ENCODE results near the gene ISY1. TPM values are rescaled to one million over a fixed set of nuclear protein-coding genes. Genes with fewer than 3 reads are reported as not detected.
"Not testable (repeated sequence)": the region's sequence is repeated elsewhere in the genome, so short reads cannot be mapped to it uniquely, and the experiment has no call there.

The ISY1 gene
- total RNA-seq, 1 donor from 2014 or later = 18.2 TPM

DNA sequence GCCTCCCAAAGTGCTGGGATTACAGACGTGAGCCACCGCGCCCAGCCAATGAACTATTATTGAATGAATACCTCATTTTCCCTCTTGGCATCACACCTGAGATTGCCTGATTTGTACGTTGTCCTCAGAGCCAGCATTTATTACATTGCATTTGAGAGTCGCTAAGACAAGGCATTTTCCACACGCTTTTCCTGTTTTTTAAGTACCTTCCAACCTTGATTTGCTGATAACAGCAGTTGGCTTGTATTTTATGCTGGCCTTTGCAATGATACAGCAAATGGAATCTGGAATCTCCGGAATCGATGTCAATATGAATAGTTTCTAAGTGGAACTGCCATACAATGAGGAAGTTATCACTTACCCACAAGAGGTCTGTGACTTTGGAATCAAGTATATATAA, 38.5 kb upstream of the ISY1 start:
- Mint-ChIP-seq H3K27me3 (ENCODE audit: unreplicated experiment) (peaks cover 6% of the 10 kb centered on the region), H3K36me3 (ENCODE audit: unreplicated experiment) (no peaks in the 10 kb centered on the region), H3K9me3 (ENCODE audit: unreplicated experiment) (no peaks in the 10 kb centered on the region), H3K27ac (ENCODE audit: unreplicated experiment) (no peak overlapping the region), H3K4me1 (ENCODE audit: low read depth, unreplicated experiment) (no peaks in the 10 kb centered on the region), H3K4me3 (ENCODE audit: unreplicated experiment) (no peak overlapping the region)
- no peak for DNase-seq
- TF ChIP-seq, protein P1, sequence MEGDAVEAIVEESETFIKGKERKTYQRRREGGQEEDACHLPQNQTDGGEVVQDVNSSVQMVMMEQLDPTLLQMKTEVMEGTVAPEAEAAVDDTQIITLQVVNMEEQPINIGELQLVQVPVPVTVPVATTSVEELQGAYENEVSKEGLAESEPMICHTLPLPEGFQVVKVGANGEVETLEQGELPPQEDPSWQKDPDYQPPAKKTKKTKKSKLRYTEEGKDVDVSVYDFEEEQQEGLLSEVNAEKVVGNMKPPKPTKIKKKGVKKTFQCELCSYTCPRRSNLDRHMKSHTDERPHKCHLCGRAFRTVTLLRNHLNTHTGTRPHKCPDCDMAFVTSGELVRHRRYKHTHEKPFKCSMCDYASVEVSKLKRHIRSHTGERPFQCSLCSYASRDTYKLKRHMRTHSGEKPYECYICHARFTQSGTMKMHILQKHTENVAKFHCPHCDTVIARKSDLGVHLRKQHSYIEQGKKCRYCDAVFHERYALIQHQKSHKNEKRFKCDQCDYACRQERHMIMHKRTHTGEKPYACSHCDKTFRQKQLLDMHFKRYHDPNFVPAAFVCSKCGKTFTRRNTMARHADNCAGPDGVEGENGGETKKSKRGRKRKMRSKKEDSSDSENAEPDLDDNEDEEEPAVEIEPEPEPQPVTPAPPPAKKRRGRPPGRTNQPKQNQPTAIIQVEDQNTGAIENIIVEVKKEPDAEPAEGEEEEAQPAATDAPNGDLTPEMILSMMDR (IDR thresholded peaks at IDR 0.05; ENCODE audit: partially characterized antibody, unreplicated experiment) = no peak

DNA sequence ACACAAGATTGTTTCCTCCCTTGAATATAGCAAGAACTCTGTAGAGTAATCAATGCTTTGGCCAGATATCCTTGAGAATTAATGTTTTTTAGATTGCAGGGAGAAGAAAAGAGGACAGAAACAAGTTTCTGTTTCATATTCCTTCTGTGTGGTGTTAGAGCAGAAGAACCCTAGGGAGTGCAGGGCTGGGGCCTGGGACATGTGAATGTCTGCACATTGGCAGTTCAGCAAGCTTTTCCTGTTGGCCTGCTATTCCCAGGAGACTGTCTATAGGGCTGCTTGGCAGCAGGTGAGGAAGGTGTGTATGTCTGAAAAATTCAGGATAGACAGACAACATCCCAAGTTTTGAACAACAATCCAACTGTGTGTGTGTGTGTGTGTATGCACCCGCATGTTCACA, 36.5 kb upstream of the ISY1 start:
- Mint-ChIP-seq H3K9me3 (ENCODE audit: unreplicated experiment) (no peaks in the 10 kb centered on the region), H3K27ac (ENCODE audit: unreplicated experiment) (no peak overlapping the region), H3K27me3 (ENCODE audit: unreplicated experiment) (peaks cover 6% of the 10 kb centered on the region), H3K4me1 (ENCODE audit: low read depth, unreplicated experiment) (no peaks in the 10 kb centered on the region), H3K4me3 (ENCODE audit: unreplicated experiment) (no peak overlapping the region), H3K36me3 (ENCODE audit: unreplicated experiment) (no peaks in the 10 kb centered on the region)
- TF ChIP-seq, protein P1 (IDR thresholded peaks at IDR 0.05; ENCODE audit: partially characterized antibody, unreplicated experiment) = no peak
- DNase-seq = no peak

DNA sequence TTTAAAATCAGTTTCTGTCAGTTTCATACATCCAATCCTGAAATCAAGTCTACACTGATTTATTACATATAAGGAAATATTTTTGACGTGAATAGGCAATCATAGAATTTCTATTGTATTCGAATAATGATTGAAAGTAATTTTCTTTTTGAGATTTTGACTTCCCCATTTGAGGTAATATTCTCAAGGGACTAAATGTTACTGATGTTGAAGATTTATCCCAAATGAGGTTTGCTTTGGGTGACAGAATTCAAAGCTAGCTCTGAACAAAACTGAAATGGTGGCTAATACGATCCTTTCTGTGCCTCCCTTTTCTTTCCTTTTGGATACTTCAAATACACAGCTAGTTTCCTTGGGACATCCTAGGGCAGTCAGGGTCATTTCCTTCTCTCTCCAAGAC, 35.7 kb upstream of the ISY1 start:
- Mint-ChIP-seq H3K4me3 (ENCODE audit: unreplicated experiment) (no peak overlapping the region), H3K27me3 (ENCODE audit: unreplicated experiment) (peaks cover 6% of the 10 kb centered on the region), H3K9me3 (ENCODE audit: unreplicated experiment) (no peaks in the 10 kb centered on the region), H3K4me1 (ENCODE audit: low read depth, unreplicated experiment) (no peaks in the 10 kb centered on the region), H3K36me3 (ENCODE audit: unreplicated experiment) (no peaks in the 10 kb centered on the region), H3K27ac (ENCODE audit: unreplicated experiment) (no peak overlapping the region)
- no peak for DNase-seq
- TF ChIP-seq, protein P1 (IDR thresholded peaks at IDR 0.05; ENCODE audit: partially characterized antibody, unreplicated experiment) = no peak

DNA sequence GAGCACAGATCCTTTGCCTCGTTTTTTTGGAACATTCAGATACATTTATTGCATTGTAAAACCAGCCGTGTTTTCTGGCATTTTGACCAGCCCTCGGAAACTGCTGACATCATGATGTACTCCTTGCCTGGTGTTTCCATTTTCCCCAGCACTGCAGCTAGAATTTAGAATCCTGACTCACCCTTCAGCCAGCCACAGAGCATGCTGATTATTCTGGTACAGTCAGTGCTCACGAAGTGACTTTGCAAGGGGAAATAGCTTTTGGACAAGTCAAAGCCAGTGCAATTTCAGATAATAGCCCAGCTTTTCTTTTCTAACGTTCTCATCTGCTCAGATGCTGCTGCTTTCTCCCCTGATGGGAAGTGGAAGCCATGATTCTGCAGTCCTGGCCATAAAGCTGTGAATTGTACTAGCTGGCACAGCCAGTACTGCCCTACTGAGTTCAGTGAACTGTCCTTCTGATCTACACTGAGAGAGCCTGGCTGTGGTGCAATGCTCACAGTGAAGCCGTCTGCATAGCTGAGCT, 34.9 kb upstream of the ISY1 start:
- Mint-ChIP-seq H3K27ac (ENCODE audit: unreplicated experiment) (no peak overlapping the region), H3K27me3 (ENCODE audit: unreplicated experiment) (peaks cover 5% of the 10 kb centered on the region), H3K36me3 (ENCODE audit: unreplicated experiment) (no peaks in the 10 kb centered on the region), H3K4me1 (ENCODE audit: low read depth, unreplicated experiment) (no peaks in the 10 kb centered on the region), H3K9me3 (ENCODE audit: unreplicated experiment) (no peaks in the 10 kb centered on the region), H3K4me3 (ENCODE audit: unreplicated experiment) (no peak overlapping the region)
- DNase-seq = no peak
- TF ChIP-seq, protein P1 (IDR thresholded peaks at IDR 0.05; ENCODE audit: partially characterized antibody, unreplicated experiment) = no peak

DNA sequence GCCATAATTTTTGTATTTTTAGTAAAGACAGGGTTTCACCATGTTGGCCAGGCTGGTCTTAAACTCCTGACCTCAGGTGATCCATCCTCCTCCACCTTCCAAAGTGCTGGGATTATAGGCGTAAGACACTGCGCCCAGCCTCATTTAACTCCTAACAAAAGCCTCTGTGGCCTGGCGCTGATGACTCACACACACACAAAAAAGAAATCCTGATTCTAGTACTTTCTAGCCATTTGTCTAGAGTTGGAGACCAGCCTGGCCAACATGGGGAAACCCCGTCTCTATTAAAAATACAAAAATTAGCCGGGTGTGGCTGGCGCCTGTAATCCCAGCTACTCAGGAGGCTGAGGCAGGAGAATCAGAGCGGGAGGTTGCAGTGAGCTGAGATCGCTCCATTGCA, 28.9 kb upstream of the ISY1 start:
- H3K4me3 Mint-ChIP-seq (ENCODE audit: unreplicated experiment); H3K27ac Mint-ChIP-seq (ENCODE audit: unreplicated experiment); H3K4me1 Mint-ChIP-seq (ENCODE audit: low read depth, unreplicated experiment); H3K36me3 Mint-ChIP-seq (ENCODE audit: unreplicated experiment); DNase-seq; H3K27me3 Mint-ChIP-seq (ENCODE audit: unreplicated experiment); H3K9me3 Mint-ChIP-seq (ENCODE audit: unreplicated experiment): not testable (repeated sequence)

Data from glutamatergic neuron (in vitro differentiated cells).